ENCODE data around the gene IL1RAPL2.
"Not testable (repeated sequence)": the region's sequence is repeated elsewhere in the genome, so short reads cannot be mapped to it uniquely, and the experiment has no call there.

IL1RAPL2 gene

GRCh38 chrX:104669063-104669462, 103.1 kb downstream of the IL1RAPL2 start:
- in situ Hi-C loops (cut with HindIII; ENCODE audit: low sequenced_read_pairs): no loop called here

- in situ Hi-C loops (cut with HindIII; ENCODE audit: low sequenced_read_pairs): no loop called here
Measured at GRCh38 chrX:104670051-104670450, 104.1 kb downstream of the IL1RAPL2 start.

GRCh38 chrX:104677517-104677916, 111.5 kb downstream of the IL1RAPL2 start:
- in situ Hi-C loops (cut with HindIII; ENCODE audit: low sequenced_read_pairs): not testable (repeated sequence)

GRCh38 chrX:104679175-104679574, 113.2 kb downstream of the IL1RAPL2 start:
- in situ Hi-C loops (cut with HindIII; ENCODE audit: low sequenced_read_pairs): no loop called here

- in situ Hi-C loops (cut with HindIII; ENCODE audit: low sequenced_read_pairs): no loop called here
Measured at GRCh38 chrX:104681214-104681613, 115.2 kb downstream of the IL1RAPL2 start.

GRCh38 chrX:104684077-104684476, 118.1 kb downstream of the IL1RAPL2 start:
- in situ Hi-C loops (cut with HindIII; ENCODE audit: low sequenced_read_pairs): no loop called here

- in situ Hi-C loops (cut with HindIII; ENCODE audit: low sequenced_read_pairs): no loop called here
Measured at GRCh38 chrX:104695593-104695992, 129.6 kb downstream of the IL1RAPL2 start.

GRCh38 chrX:104696667-104697066, 130.7 kb downstream of the IL1RAPL2 start:
- in situ Hi-C loops (cut with HindIII; ENCODE audit: low sequenced_read_pairs): no loop called here

GRCh38 chrX:104697294-104697693, 131.3 kb downstream of the IL1RAPL2 start:
- in situ Hi-C loops (cut with HindIII; ENCODE audit: low sequenced_read_pairs): no loop called here

GRCh38 chrX:104707042-104707441, 141.0 kb downstream of the IL1RAPL2 start:
- in situ Hi-C loops (cut with HindIII; ENCODE audit: low sequenced_read_pairs): no loop called here

GRCh38 chrX:104707572-104707971, 141.6 kb downstream of the IL1RAPL2 start:
- in situ Hi-C loops (cut with HindIII; ENCODE audit: low sequenced_read_pairs): no loop called here

- in situ Hi-C loops (cut with HindIII; ENCODE audit: low sequenced_read_pairs): no loop called here
Measured at GRCh38 chrX:104712515-104712914, 146.5 kb downstream of the IL1RAPL2 start.

GRCh38 chrX:104721854-104722253, 155.9 kb downstream of the IL1RAPL2 start:
- in situ Hi-C loops (cut with HindIII; ENCODE audit: low sequenced_read_pairs): no loop called here

GRCh38 chrX:104728456-104728855, 162.5 kb downstream of the IL1RAPL2 start:
- in situ Hi-C loops (cut with HindIII; ENCODE audit: low sequenced_read_pairs): no loop called here

- in situ Hi-C loops (cut with HindIII; ENCODE audit: low sequenced_read_pairs): no loop called here
Measured at GRCh38 chrX:104742355-104742754, 176.4 kb downstream of the IL1RAPL2 start.

- in situ Hi-C loops (cut with HindIII; ENCODE audit: low sequenced_read_pairs): no loop called here
Measured at GRCh38 chrX:104745152-104745551, 179.2 kb downstream of the IL1RAPL2 start.

- in situ Hi-C loops (cut with HindIII; ENCODE audit: low sequenced_read_pairs): no loop called here
Measured at GRCh38 chrX:104749951-104750610, 184.1 kb downstream of the IL1RAPL2 start.

- in situ Hi-C loops (cut with HindIII; ENCODE audit: low sequenced_read_pairs): no loop called here
Measured at GRCh38 chrX:104762641-104763040, 196.6 kb downstream of the IL1RAPL2 start.

GRCh38 chrX:104789784-104790183, 223.8 kb downstream of the IL1RAPL2 start:
- in situ Hi-C loops (cut with HindIII; ENCODE audit: low sequenced_read_pairs): no loop called here

- in situ Hi-C loops (cut with HindIII; ENCODE audit: low sequenced_read_pairs): no loop called here
Measured at GRCh38 chrX:104795804-104796203, 229.8 kb downstream of the IL1RAPL2 start.

GRCh38 chrX:104803219-104803618, 237.2 kb downstream of the IL1RAPL2 start:
- in situ Hi-C loops (cut with HindIII; ENCODE audit: low sequenced_read_pairs): no loop called here

GRCh38 chrX:104806346-104806745, 240.3 kb downstream of the IL1RAPL2 start:
- in situ Hi-C loops (cut with HindIII; ENCODE audit: low sequenced_read_pairs): no loop called here

- in situ Hi-C loops (cut with HindIII; ENCODE audit: low sequenced_read_pairs): no loop called here
Measured at GRCh38 chrX:104833401-104833800, 267.4 kb downstream of the IL1RAPL2 start.

Data from DLD1 (cell line).